Measurements from ENCODE around the gene PLEKHA4.

GRCh38 chr19:48907671-48908070 is 39.3 kb upstream of the PLEKHA4 start:
- TF ChIP-seq POLR2AphosphoS5 (IDR thresholded peaks at IDR 0.05; ENCODE audit: low read depth): no peak
- TF ChIP-seq CTCF (IDR thresholded peaks at IDR 0.05; ENCODE audit: insufficient read depth, low read length): no peak
- TF ChIP-seq GABPA (IDR thresholded peaks at IDR 0.05; ENCODE audit: low read depth): no peak

Data from HL-60 (cell line).